ENCODE results near the gene SCUBE1. TPM values are rescaled to one million over a fixed set of nuclear protein-coding genes. Genes with fewer than 3 reads are reported as not detected.

SCUBE1 gene
- total RNA-seq, 1 donor from 2014 or later, result 2.9 TPM

DNA sequence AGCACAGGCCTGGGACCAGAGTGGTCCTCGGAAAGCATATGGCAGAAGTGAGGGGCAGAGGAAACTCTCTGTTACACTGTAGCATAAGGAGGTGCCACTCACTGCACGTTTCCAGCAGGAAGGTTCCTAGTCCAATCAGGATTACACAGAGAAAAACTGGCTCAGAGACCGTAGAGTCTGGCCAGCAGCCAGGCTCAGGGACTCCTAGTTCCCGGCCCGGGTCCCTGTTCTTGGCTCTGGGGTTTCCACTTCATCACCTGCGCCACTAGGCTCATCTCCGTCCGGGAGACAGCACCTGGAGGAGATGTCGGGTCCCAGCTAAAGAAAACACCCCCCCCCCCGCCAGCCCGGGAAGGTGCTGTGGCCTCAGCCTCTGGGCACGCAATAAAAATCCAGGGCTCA lies 157.3 kb downstream of the SCUBE1 start:
- DNase-seq (ENCODE audit: low spot score) (peak; percentile 85), ATAC-seq (peak; percentile 49)

- ATAC-seq (no peak), DNase-seq (ENCODE audit: low spot score) (no peak)
Observed at GRCh38 chr22:43183496-43184277, 159.5 kb downstream of the SCUBE1 start.

- DNase-seq (ENCODE audit: low spot score) (no peak), ATAC-seq (no peak)
Observed at GRCh38 chr22:43182726-43183125, 160.4 kb downstream of the SCUBE1 start.

DNA sequence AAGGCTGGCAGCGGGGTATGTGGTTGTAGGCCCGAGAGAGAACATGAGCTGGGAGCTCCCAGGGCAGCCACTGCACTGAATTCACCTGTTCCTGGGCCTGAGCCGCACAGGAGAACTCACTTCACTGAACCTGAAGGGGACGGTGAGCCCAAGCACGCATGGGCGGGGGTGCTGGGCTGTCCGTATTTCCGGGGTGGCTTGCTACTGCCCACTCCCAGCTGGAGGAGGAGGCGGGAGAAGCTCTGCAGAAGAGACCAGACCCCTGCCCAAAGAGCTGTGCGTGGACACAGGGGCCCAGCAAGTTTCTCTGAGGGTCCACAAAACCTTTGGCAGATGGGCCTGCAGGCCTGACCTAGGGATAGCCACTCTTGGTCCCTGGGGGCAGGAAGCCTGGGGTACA lies 161.1 kb downstream of the SCUBE1 start:
- DNase-seq (ENCODE audit: low spot score), result no peak
- no peak for ATAC-seq

DNA sequence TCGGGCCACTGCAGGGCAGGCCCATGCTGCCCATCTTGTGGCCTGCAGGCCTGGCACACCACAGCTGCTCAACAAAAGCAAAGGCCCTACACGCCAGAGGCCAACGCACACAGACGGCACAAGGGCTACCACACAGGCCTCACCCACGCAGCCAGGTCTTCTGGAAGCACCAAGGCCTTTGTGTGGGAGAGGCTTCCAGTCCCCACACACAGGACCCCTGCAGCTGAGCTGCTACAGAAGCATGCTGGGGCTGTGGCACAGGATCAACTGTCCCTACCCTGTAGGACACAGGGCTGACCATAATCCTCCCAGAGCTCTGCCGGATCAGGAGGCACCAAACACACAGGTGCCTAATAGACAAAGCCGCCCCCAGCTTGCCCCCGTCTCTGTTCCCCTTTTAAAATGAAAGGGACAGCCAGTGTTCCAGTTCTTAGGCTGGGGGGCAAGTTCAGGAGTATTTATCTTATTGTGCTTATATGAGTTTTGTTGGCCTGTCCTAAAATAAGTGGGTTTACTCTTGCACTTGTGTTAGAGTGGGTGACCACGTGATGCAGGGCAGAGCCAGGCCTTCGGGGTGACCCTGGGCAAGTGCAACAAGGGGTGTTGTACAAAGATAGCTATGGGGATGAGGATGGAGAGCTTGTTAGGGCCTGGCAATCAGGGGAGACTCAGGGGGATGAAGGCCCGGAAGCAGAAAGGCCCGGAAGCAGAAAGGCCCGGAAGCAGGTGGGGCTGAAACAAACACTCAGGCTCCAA lies 161.7 kb downstream of the SCUBE1 start:
- DNase-seq (ENCODE audit: low spot score) (no peak), ATAC-seq (no peak)

DNA sequence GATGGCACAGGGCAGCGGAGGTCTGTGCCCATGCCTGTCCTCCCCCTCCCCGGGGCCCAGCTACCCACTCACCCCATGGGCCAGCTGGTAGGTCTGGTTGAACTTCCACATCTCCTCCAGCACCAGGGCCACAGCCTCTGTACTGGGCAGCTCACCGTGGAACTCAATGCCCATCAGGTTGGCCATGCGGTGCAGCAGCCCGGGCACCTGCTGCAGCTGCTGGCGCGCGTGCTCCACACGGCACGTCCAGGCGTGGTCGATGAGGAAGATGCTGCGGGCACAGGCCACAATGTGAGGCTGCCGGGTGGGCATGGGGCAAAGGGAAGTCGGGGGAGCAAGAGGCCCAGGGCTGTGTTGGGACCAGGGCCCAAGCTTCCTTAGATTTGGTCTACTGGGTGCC lies 162.5 kb downstream of the SCUBE1 start:
- ATAC-seq (no peak), DNase-seq (ENCODE audit: low spot score) (no peak)

GRCh38 chr22:43179911-43180195 lies 163.3 kb downstream of the SCUBE1 start:
- ATAC-seq, result no peak
- no peak for DNase-seq (ENCODE audit: low spot score)

DNA sequence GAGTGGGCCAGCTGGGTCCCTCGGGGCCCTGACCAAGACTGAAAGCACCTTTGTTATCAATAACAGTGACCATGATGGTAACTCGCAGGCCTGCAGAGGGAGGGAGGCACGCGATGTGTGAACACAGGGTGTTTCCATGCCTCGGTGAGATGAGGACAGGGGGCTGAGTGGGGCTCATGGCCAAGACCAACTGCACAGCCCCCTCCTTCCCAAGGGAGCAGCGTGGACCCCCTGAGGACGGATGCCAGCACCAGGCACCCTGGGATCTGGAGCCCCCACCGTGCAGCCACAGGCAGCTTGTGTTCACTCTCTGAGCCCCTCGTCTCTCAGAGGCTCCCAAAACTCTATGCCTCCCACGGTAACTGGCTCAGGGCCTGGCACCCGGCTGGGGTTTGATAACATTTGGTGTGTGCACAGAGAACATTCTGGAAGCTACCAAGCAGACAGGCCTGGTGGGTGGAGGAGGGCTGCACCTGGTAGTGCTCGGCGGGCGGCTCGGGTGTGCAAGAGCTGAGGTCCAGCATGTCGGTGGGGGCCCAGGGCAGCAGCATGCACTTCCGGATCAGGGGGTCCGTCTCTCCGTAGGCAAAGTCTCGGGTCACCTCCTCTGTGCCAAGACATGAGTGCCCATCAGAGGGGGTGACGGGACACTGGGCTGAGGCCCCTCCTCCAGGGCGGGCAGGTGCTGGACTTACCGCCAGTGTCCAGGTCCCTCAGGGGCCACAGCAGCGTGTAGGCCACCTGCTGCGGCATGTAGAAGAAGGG lies 163.8 kb downstream of the SCUBE1 start:
- ATAC-seq (no peak), DNase-seq (ENCODE audit: low spot score) (no peak)

- no peak for DNase-seq (ENCODE audit: low spot score)
- no peak for ATAC-seq
Observed at GRCh38 chr22:43177479-43177878, 165.7 kb downstream of the SCUBE1 start.

DNA sequence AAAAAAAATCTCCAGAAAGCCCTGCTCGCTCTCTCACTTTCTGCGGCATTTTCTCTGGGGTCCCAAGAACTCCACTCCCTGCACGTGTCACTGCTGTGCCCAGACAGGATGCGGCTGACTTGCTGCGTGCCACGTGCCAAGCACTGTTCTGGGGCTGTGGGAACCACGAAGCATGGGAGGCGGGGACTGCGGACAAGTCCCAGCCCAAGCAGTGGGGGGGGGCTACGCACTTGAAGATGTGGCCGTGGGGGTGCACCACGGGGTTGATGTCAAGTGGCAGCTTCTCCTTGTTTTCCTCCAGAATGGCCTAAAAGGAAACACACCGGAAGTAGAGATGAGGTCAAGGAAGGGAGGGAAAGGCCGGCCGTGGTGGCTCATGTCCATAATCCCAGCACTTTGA lies 167.1 kb downstream of the SCUBE1 start:
- no peak for DNase-seq (ENCODE audit: low spot score)
- ATAC-seq, result no peak

- DNase-seq (ENCODE audit: low spot score) (no peak), ATAC-seq (no peak)
Observed at GRCh38 chr22:43174941-43175531, 168.1 kb downstream of the SCUBE1 start.

DNA sequence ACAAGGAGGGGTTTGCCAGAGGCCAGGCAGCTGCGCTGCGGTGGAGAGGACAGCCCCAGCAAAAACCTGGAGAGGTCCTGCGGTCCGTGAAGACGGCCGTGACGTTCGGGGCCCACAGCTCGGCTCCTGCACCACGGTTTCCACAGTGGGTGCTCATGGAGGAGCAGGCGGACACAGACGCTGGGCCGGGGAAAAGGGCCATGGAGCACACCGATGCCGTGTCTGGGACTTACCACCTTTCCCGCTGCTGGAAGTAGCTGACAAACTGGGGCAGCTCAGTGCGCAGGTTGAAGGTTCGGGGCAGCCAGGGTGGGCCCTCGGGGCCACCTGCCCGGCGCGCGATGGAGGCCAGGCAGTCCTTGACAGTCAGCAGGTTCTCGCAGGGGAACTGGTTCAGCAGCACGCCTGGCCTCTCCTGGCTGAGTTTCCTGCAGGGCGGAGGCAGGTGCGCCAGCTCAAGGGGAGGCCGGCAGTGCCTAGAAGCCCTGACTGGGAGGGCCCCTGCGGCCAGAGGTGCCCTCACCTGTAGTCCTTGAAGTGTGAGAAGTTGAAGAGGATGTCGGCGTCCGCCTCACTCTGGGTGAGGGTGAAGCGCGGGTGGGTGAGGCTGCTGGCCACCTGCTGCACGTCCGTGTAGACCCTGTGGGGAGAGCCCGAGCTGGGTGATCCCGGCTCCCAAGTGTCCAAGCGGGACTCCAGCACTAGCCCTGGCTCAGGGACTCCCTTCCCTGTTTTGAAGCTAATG lies 169.0 kb downstream of the SCUBE1 start:
- DNase-seq (ENCODE audit: low spot score), result no peak
- ATAC-seq, result no peak

- no peak for DNase-seq (ENCODE audit: low spot score)
- ATAC-seq, result no peak
Observed at GRCh38 chr22:43173566-43173965, 169.6 kb downstream of the SCUBE1 start.

DNA sequence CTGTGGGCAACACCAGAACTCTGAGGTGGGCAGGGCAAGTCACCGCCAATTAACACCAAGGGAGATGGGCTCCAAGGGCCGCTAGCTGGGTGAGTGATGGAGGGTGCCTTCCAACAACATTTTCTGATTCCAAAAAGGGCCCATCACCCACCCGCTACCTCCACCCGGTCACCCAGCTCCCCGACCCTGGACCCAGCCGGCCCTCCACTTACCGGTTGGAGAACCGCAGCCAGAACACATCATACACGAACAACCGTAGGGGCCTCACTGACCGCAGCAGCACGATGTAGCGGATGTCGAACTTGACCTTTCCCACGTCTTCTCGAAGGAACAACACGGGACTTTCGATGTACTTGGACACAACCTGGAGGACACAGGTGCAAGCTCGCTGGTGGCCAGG lies 171.0 kb downstream of the SCUBE1 start:
- ATAC-seq, result no peak

GRCh38 chr22:43171607-43172006 lies 171.6 kb downstream of the SCUBE1 start:
- DNase-seq (ENCODE audit: low spot score), result no peak
- peak; percentile 7 for ATAC-seq

More for the DNA sequence above, 171.0 kb downstream of the SCUBE1 start:
- DNase-seq (ENCODE audit: low spot score), result no peak

GRCh38 chr22:43171019-43171491 lies 172.1 kb downstream of the SCUBE1 start:
- ATAC-seq (no peak), DNase-seq (ENCODE audit: low spot score) (no peak)

DNA sequence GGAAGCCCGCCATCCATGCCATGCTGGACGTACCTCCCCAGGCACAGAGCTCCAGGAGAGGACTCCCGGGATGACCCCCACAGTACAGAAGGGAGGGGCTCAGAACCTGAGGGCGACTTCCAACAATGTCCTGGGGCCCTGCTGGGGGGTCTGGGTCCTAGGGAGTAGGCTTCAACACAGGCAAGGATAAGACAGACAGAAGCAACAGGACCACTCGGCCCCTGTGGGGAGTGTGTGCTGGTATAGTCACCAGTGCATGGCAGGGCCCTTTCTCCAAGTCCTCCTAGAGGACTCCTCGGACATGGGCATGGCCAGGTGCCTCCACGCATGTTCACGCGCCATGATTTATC lies 173.1 kb downstream of the SCUBE1 start:
- DNase-seq (ENCODE audit: low spot score) (no peak), ATAC-seq (no peak)

DNA sequence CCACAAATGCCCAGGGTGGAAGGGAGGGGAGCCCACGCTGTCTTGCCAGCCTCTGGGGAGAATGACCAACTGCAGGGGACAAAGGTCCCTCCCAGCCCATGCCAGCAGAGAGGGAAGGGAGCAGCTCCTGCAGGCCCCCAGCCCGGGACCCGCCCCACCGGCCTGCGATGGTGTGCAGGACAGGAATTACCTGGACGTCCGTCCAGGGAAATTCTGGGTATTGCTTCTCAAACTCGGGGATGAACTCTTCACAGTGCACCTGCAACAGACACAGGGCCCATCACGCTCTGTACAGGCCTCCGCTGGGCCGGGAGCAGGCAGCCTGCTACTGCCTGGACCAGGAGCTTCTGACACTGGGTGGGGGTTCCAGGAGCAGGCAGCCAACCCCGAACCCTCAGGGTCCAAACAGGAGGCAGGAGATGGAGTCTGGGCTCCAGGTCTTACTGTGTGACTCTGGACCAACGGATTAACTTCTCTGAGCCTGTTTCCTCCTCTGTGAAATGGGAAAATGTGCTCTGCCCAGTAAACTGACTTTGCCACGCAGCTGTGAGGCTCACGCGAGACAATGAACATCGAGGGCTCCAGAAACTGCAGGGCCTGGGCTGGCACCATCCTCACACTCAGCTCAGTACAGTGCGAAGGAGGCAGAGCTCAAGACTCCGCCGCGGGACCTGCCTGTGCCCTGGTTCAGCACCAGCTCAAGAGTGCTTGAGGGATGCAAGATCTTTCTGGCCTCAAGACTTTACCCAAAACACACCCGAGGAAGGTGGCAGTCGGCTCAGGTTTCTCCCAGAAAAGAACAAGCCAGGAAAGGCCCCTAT lies 173.7 kb downstream of the SCUBE1 start:
- DNase-seq (ENCODE audit: low spot score) (no peak), ATAC-seq (no peak)

DNA sequence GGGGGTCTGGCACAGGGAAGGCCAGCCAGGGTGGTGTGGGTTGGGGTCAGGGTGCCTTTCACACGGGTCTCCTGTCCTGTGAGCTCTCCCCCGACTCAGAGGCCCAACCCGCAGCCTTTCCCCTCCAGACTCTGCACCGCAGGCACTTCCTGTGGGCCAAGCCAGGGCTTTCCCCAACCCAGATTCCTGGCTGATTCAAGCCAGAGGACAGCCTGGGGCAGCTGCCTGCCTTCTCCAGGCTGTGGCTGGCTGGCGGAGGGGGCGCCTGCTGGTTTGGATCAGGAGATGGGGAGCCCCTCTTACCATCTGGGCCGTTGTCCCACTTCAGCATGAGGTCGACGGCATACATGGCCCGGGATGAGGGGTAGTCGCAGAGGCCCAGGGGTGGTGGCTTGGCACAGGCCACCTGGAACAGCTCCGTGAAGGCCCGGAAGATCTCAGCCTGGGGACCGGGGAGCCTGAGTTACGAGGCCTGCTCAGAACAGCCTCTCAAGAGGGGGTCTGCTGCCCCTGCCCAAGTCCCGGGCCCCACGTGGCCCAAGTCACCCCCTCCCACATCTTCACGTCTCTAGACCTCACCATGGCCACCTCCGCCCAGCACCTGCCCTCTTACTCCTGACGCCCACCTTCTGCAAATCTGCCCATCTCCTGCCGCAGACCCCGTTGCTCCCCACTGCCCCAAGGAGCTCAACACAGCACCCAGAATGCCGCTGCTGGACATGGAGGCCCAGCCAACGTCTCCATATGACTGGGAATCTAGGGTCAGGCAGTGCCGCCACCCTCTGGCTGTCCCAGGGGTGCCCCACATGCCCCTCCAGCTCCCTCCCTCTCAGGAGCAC lies 174.5 kb downstream of the SCUBE1 start:
- DNase-seq (ENCODE audit: low spot score) (no peak), ATAC-seq (no peak)
